VCaP (cell line): ENCODE measurements around the gene PLEKHA5.
"Not testable (repeated sequence)": the region's sequence is repeated elsewhere in the genome, so short reads cannot be mapped to it uniquely, and the experiment has no call there.

Experiments
- H3K27ac ChIP-seq: fragments of 450-650 bp; 2 replicates; pipeline ENCODE4 v1.5.1; 2017
- CTCF ChIP-seq: fragments of 450-650 bp; conservative IDR thresholded peaks from 2 replicates; pipeline ENCODE4 v1.5.1; 2017; ENCODE audit warnings: mild to moderate bottlenecking, moderate library complexity

The PLEKHA5 gene

GRCh38 chr12:19167708-19168107, 38.2 kb downstream of the PLEKHA5 start:
- TF ChIP-seq CTCF = no peak
- H3K27ac ChIP-seq = no peak overlapping the region

GRCh38 chr12:19168644-19169043, 39.1 kb downstream of the PLEKHA5 start:
- no peak for TF ChIP-seq CTCF
- no peak overlapping the region for H3K27ac ChIP-seq

- TF ChIP-seq CTCF = no peak
- H3K27ac ChIP-seq = no peak overlapping the region
Observed at GRCh38 chr12:19169222-19169621, 39.7 kb downstream of the PLEKHA5 start.

- H3K27ac ChIP-seq = not testable (repeated sequence)
Observed at GRCh38 chr12:19170286-19170685, 40.8 kb downstream of the PLEKHA5 start.

GRCh38 chr12:19171731-19172130, 42.2 kb downstream of the PLEKHA5 start:
- TF ChIP-seq CTCF = no peak
- H3K27ac ChIP-seq = no peak overlapping the region

- no peak for TF ChIP-seq CTCF
- no peak overlapping the region for H3K27ac ChIP-seq
Observed at GRCh38 chr12:19177754-19178153, 48.2 kb downstream of the PLEKHA5 start.

- H3K27ac ChIP-seq = no peak overlapping the region
- TF ChIP-seq CTCF = no peak
Observed at GRCh38 chr12:19179986-19180385, 50.5 kb downstream of the PLEKHA5 start.

GRCh38 chr12:19181666-19182426, 52.3 kb downstream of the PLEKHA5 start:
- H3K27ac ChIP-seq = no peak overlapping the region
- peak; percentile 41 for TF ChIP-seq CTCF
